OCI-LY1 (cell line): ENCODE data around the gene TCF3.

Experiments
- CTCF ChIP-seq: fragments of 200-600 bp; sonication (generic), shearing (Covaris generic); IDR thresholded peaks from 2 replicates; pipeline ENCODE4 v1.5.1; 2017; ENCODE audit warnings: mild to moderate bottlenecking, antibody characterized with exemption, low read length, moderate library complexity, mixed read lengths
- EZH2 ChIP-seq: fragments of 200-600 bp; sonication (generic), shearing (Covaris generic); IDR thresholded peaks from 2 replicates; pipeline ENCODE4 v1.8.0; 2017; ENCODE audit warnings: borderline replicate concordance, mixed run types, mild to moderate bottlenecking, antibody characterized with exemption, low read length, moderate library complexity, mixed read lengths

GRCh38 chr19:1563251-1563650 lies 89.2 kb downstream of the TCF3 start:
- TF ChIP-seq CTCF (no peak), EZH2 (no peak)
